ENCODE results near the gene IFITM5.

DNA sequence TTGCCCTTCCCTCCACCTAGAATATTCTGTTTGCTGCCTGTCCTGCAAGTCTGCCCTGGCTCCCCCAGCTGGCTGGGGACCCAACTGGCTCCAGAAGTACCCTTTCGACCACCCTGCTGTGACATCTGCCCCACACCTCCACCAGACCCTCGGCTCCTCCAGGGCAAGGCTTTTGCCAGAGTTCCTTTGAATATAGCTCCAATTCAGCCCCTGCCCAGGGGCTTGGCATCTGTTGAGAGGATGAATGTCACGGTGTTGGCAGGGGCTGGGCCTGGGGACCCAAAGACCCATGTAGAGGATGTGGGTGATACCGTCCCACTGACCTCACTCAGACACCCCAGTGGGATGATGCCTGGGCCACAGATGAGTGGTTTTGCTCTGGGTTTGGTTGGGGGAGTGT is 17.2 kb downstream of the IFITM5 start:
- TF ChIP-seq, protein P1, sequence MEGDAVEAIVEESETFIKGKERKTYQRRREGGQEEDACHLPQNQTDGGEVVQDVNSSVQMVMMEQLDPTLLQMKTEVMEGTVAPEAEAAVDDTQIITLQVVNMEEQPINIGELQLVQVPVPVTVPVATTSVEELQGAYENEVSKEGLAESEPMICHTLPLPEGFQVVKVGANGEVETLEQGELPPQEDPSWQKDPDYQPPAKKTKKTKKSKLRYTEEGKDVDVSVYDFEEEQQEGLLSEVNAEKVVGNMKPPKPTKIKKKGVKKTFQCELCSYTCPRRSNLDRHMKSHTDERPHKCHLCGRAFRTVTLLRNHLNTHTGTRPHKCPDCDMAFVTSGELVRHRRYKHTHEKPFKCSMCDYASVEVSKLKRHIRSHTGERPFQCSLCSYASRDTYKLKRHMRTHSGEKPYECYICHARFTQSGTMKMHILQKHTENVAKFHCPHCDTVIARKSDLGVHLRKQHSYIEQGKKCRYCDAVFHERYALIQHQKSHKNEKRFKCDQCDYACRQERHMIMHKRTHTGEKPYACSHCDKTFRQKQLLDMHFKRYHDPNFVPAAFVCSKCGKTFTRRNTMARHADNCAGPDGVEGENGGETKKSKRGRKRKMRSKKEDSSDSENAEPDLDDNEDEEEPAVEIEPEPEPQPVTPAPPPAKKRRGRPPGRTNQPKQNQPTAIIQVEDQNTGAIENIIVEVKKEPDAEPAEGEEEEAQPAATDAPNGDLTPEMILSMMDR (IDR thresholded peaks at IDR 0.05), result no peak
- no peak for TF ChIP-seq POLR2A (IDR thresholded peaks at IDR 0.05)

Data from thyroid gland (tissue), 4 donors.